Muscle of leg (tissue), 11 donors: ENCODE data around the gene GPC3. TPM values are rescaled to one million over a fixed set of nuclear protein-coding genes. Genes with fewer than 3 reads are reported as not detected.
A peak's percentile ranks its signal among the peaks of the same experiment; 100 is the strongest.

Experiments used
- DNase-seq: peaks from one replicate; pipeline ENCODE4 v3.0.0; 2013
- H3K27ac ChIP-seq: one replicate; pipeline ENCODE4 v1.5.1; 2013; ENCODE audit warnings: mild to moderate bottlenecking, low read length, control low read depth
- H3K27me3 ChIP-seq: one replicate; pipeline ENCODE4 v1.6.1; 2013; ENCODE audit warnings: low read length; ENCODE audit not compliant: control insufficient read depth, insufficient read depth
- H3K36me3 ChIP-seq: one replicate; pipeline ENCODE4 v1.6.1; 2013; ENCODE audit warnings: low read length; ENCODE audit not compliant: control insufficient read depth, insufficient read depth
- H3K4me1 ChIP-seq: one replicate; pipeline ENCODE4 v1.6.1; 2013; ENCODE audit warnings: low read length; ENCODE audit not compliant: control insufficient read depth, insufficient read depth
- H3K4me3 ChIP-seq: one replicate; pipeline ENCODE4 v1.5.1; 2013; ENCODE audit warnings: low read length, control low read depth
- H3K9me3 ChIP-seq: replicated peaks from 2 replicates; pipeline ENCODE4 v1.6.1; 2013; ENCODE audit warnings: low read depth, low read length; ENCODE audit not compliant: control insufficient read depth
- WGBS: methylation state at CpG from one replicate; pipeline ENCODE4 v1.1.5; 2013; ENCODE audit warnings: missing lambda C conversion rate; ENCODE audit not compliant: insufficient coverage; 5-methylcytosine and 5-hydroxymethylcytosine counted together
- polyA plus RNA-seq, 8 donors: library from polyadenylated mRNA; unstranded; fragments of 120-200 nt; gene quantifications; one replicate each; pipeline versions ENCODE4 v1.2.1 to v1.2.3, GENCODE V29; 2013; ENCODE audit warnings: inconsistent platforms in 1 of 8, low replicate concordance in 1 of 8; ENCODE audit not compliant: insufficient read length in 8 of 8, insufficient read depth in 1 of 8
- total RNA-seq: library from RNA; stranded (reverse); fragments of 120-200 nt; gene quantifications from one replicate; pipeline ENCODE4 v1.2.4, GENCODE V29; 2013

The GPC3 gene
- total and polyA plus RNA-seq, 9 donors, result 271 to 581 (median 367) TPM

- peaks cover 5% of the 10 kb centered on the region for H3K27me3 ChIP-seq
- H3K27ac ChIP-seq, result no peak overlapping the region
- no peak overlapping the region for H3K4me3 ChIP-seq
- DNase-seq, result peak; percentile 68
- H3K9me3 ChIP-seq, result peaks cover 4% of the 10 kb centered on the region
- no CpG with 5 or more reads among the region's 5 CpGs for WGBS
- H3K36me3 ChIP-seq, result no peaks in the 10 kb centered on the region
- peaks cover 5% of the 10 kb centered on the region for H3K4me1 ChIP-seq
Observed at GRCh38 chrX:133838761-133839676, 146.4 kb downstream of the GPC3 start.

GRCh38 chrX:133837091-133837490 lies 148.3 kb downstream of the GPC3 start:
- no peak overlapping the region for H3K4me3 ChIP-seq
- peaks cover 5% of the 10 kb centered on the region for H3K4me1 ChIP-seq
- H3K36me3 ChIP-seq, result no peaks in the 10 kb centered on the region
- H3K9me3 ChIP-seq, result no peaks in the 10 kb centered on the region
- H3K27me3 ChIP-seq, result peaks cover 2% of the 10 kb centered on the region
- peak overlapping the region; percentile 49 for H3K27ac ChIP-seq
- WGBS, result no CpG with 5 or more reads among the region's 2 CpGs
- peak; percentile 71 for DNase-seq

GRCh38 chrX:133836561-133836960 lies 148.8 kb downstream of the GPC3 start:
- Histone ChIP-seq H3K27me3 (peaks cover 2% of the 10 kb centered on the region), H3K27ac (peak overlapping the region; percentile 49), H3K4me3 (no peak overlapping the region), H3K9me3 (no peaks in the 10 kb centered on the region), H3K4me1 (peaks cover 5% of the 10 kb centered on the region), H3K36me3 (no peaks in the 10 kb centered on the region)
- DNase-seq, result peak; percentile 37
- WGBS, result 40% methylated on average over 1 of the region's 3 CpGs

DNA sequence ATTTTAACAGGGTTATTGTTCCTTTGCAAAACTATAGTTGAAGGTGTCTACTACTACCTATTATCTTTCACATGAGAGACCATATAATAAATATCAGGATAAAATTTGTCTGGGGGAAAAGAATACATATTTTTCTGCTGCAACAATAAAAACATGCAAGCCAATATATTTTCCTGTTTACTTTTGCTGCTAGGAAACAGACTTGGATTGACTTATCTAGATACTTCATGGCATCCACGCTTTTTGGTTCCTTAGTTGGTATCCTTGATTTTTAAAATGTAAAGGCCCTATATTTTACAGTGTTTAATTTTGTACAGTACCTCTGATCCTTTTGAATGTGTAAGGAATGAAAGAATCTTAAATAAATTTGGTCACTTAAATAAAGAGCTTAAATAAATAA lies 150.6 kb downstream of the GPC3 start:
- DNase-seq, result peak; percentile 78
- no CpG with 5 or more reads among the region's 1 CpG for WGBS

GRCh38 chrX:133819546-133819945 lies 165.8 kb downstream of the GPC3 start:
- H3K4me1 ChIP-seq, result no peaks in the 10 kb centered on the region
- no peaks in the 10 kb centered on the region for H3K36me3 ChIP-seq
- H3K9me3 ChIP-seq, result no peaks in the 10 kb centered on the region
- no peak for DNase-seq
- peaks cover 4% of the 10 kb centered on the region for H3K27me3 ChIP-seq
- H3K4me3 ChIP-seq, result no peak overlapping the region
- H3K27ac ChIP-seq, result no peak overlapping the region

More for the DNA sequence above, 150.6 kb downstream of the GPC3 start:
- H3K27ac ChIP-seq, result no peak overlapping the region
- peaks cover 5% of the 10 kb centered on the region for H3K4me1 ChIP-seq
- no peaks in the 10 kb centered on the region for H3K9me3 ChIP-seq
- H3K4me3 ChIP-seq, result no peak overlapping the region
- peaks cover 6% of the 10 kb centered on the region for H3K27me3 ChIP-seq
- H3K36me3 ChIP-seq, result no peaks in the 10 kb centered on the region

DNA sequence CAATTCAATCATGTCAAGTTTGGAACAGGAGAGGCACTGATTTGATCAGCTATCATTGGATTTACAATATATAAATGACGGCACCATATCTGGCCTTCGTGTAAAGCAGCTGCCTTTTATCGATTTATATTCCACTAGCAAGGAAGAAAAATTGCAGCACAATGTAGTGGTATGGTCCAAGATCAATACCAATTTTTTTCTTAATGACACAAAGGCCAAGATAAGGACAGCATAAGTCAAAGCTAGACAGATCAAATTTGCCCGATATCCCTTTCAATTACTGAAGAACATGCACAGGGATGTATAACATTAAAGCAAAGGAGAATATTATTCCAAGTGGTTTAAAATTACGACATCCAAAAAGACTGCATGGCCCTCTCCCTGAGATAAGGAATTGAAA lies 167.4 kb downstream of the GPC3 start:
- Histone ChIP-seq H3K4me3 (no peak overlapping the region), H3K27ac (no peak overlapping the region), H3K9me3 (no peaks in the 10 kb centered on the region), H3K27me3 (peaks cover 7% of the 10 kb centered on the region), H3K36me3 (no peaks in the 10 kb centered on the region), H3K4me1 (peaks cover 9% of the 10 kb centered on the region)
- no peak for DNase-seq
- no CpG with 5 or more reads among the region's 5 CpGs for WGBS

DNA sequence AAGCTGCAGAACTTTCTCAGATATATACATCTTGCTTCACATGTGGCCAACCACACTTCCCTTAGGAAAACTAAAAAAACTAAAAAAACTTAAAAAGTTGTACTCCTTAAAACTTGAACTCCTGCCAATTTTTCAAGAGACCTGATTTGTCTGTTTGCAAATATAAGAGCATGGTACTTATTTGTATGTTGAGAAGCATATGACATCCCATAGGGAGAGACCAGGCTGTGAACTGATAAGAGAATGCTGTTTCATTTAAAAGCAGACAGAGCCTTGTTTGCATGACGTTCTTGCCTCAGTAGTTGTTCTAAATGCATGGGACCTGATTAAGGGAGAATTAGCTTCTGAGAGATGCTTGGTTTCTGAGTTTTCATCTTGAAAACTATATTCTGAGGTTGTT lies 169.9 kb downstream of the GPC3 start:
- no peak overlapping the region for H3K27ac ChIP-seq
- peaks cover 16% of the 10 kb centered on the region for H3K4me1 ChIP-seq
- H3K27me3 ChIP-seq, result peaks cover 13% of the 10 kb centered on the region
- H3K4me3 ChIP-seq, result no peak overlapping the region
- DNase-seq, result no peak
- no peaks in the 10 kb centered on the region for H3K36me3 ChIP-seq
- no peaks in the 10 kb centered on the region for H3K9me3 ChIP-seq
- 43% methylated on average over 1 of the region's 1 CpG for WGBS

GRCh38 chrX:133813971-133814370 lies 171.4 kb downstream of the GPC3 start:
- peak; percentile 37 for DNase-seq
- no peaks in the 10 kb centered on the region for H3K36me3 ChIP-seq
- WGBS, result 42% methylated on average over 6 of the region's 6 CpGs
- peak overlapping the region; percentile 55 for H3K27ac ChIP-seq
- H3K4me3 ChIP-seq, result no peak overlapping the region
- H3K9me3 ChIP-seq, result no peaks in the 10 kb centered on the region
- peaks cover 13% of the 10 kb centered on the region for H3K27me3 ChIP-seq
- peaks cover 16% of the 10 kb centered on the region for H3K4me1 ChIP-seq

GRCh38 chrX:133812402-133812801 lies 173.0 kb downstream of the GPC3 start:
- WGBS, result no CpG with 5 or more reads among the region's 3 CpGs
- Histone ChIP-seq H3K36me3 (no peaks in the 10 kb centered on the region), H3K27me3 (peaks cover 13% of the 10 kb centered on the region), H3K4me3 (no peak overlapping the region), H3K4me1 (peaks cover 16% of the 10 kb centered on the region), H3K27ac (peak overlapping the region; percentile 38), H3K9me3 (no peaks in the 10 kb centered on the region)
- peak; percentile 58 for DNase-seq

GRCh38 chrX:133810925-133811324 lies 174.5 kb downstream of the GPC3 start:
- H3K4me3 ChIP-seq, result no peak overlapping the region
- H3K36me3 ChIP-seq, result no peaks in the 10 kb centered on the region
- H3K9me3 ChIP-seq, result no peaks in the 10 kb centered on the region
- H3K4me1 ChIP-seq, result peaks cover 16% of the 10 kb centered on the region
- peaks cover 14% of the 10 kb centered on the region for H3K27me3 ChIP-seq
- no CpG with 5 or more reads among the region's 3 CpGs for WGBS
- no peak for DNase-seq
- H3K27ac ChIP-seq, result no peak overlapping the region
